GM21390 (cell line): ENCODE results near the gene FOXK1.
"Not testable (repeated sequence)": the region's sequence is repeated elsewhere in the genome, so short reads cannot be mapped to it uniquely, and the experiment has no call there.

Source experiments
- ATAC-seq: cut with Tn5 transposase; IDR thresholded peaks from one replicate; pipeline ENCODE4 v1.9.1; 2021; ENCODE audit not compliant: unreplicated experiment

The FOXK1 gene

DNA sequence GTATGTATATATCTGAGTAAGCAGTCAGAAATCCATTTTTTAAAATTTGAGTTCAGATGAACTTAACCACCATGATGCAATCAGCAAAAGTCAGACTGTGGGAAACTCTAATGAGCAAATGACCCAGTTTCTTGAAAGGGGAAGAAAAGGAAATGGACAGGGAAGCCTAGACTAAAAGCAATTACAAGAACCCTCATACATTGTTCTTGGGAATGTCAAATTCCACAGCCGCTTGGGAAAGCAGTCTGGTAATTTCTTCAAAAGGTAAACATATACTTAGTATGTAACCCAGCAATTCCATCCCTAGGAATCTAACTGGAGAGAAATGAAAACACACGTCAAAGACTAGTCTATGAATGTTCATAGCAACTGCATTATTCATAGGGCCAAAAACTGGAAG is 16.4 kb upstream of the FOXK1 start:
- no peak for ATAC-seq

DNA sequence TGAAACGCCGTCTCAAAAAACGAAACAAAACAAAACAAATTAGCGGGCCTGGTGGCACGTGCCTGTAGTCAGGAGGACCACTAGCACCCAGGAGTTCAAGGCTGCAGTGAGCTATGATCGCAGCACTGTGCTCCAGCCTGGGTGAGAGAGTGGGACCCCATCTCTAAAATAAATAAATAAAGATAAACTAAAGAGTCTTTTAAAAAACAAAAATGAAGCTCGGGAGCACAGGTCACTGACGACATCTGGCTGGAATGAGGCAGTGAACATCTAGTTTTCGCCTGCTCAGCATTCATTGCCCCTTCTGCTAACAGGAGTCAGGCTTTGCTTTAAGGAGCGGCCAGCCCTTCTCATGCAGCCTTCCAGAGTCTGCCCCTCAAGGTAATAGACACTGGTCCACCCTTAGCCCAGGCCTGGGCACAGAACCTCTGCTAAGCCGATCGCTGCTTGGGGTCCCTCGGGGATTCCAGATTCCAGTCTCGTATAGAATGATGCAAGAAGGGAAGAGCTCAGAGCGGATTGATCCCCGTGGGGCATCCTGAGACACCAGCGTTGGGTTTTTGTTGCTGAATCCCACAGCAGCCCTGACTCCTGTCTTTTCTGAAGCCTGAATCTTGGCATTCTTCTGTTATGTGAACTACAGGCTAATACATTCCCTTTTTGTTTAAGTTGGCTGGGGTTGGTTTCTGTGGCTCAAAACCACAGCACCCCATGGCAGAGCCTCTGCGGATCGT is 14.2 kb upstream of the FOXK1 start:
- ATAC-seq = no peak

DNA sequence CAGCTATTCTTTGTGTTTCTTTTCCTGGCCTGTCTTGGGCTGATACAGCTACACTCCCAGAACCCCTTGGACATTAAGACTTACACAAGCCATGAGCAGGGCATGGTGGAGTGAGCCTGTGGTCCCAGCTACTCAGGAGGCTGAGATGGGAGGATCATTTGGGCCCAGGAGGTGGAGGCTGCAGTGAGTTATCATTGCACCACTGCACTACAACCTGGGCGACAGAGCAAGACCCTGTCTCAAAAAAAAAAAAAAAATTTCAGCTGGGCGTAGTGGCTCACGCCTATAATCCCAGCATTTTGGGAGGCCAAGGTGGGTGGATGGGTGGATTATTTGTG is 13.6 kb upstream of the FOXK1 start:
- no peak for ATAC-seq

DNA sequence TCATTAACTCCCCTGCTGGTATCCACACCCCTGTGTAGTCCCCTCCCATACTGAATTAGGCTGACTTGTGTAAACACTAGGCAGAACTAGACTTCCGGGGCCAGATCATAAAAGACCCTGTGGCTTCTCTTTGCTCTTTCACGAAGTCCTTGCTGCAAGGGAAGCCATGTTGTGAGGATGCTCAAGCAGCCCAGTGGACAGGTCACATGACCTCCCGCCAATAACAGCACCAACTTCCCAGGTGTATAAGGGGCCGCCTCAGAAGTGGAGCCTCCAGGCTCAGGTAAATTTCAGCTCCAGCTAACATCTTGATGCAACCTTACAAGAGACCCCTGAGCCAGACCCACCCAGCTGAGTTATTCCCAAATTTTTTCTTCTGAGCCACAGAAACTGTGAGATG is 11.3 kb upstream of the FOXK1 start:
- ATAC-seq = no peak

DNA sequence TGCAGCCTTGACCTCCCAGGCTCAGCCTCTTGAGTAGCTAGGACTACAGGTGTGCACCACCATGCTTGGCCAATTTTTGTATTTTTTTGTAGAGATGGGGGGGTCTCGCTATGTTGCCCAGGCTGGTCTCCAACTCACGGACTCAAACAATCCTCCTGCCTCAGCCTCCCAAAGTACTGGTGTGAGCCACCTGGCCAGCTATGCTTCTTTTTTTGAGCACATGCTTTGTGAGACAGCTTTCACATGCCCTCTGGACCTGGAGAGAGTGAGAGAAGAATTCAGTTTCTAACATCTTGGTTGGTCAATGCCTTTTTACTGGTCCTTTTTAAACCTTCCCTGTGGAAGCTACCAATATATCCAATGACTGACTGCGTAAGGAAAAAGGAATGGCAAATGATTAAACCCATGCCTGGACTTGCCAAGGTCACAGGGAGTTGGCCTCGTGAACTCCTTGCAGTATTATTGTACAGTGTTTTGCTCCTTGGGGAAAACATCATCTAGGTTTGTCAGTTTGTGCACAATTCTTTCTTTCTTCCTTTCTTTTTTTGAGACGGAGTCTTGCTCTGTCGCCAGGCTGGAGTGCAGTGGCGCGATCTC is 6.2 kb upstream of the FOXK1 start:
- ATAC-seq = no peak

DNA sequence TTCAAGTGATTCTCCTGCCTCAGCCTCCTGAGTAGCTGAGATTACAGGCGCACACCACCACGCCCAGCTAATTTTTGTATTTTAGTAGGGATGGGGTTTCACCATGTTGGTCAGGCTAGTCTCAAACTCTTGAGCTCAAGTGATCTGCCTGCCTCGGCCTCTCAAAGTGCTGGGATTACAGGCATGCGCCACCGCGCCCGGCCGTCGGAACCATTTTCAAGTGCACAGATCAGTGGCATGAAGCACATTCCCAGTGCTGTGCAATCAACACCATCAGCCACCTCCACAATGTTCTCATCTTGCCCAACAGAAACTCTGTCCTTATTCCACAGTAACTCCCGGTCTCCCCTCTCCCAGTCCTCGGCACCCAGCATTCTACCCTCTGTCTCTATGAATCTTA is 4.6 kb upstream of the FOXK1 start:
- ATAC-seq = not testable (repeated sequence)

DNA sequence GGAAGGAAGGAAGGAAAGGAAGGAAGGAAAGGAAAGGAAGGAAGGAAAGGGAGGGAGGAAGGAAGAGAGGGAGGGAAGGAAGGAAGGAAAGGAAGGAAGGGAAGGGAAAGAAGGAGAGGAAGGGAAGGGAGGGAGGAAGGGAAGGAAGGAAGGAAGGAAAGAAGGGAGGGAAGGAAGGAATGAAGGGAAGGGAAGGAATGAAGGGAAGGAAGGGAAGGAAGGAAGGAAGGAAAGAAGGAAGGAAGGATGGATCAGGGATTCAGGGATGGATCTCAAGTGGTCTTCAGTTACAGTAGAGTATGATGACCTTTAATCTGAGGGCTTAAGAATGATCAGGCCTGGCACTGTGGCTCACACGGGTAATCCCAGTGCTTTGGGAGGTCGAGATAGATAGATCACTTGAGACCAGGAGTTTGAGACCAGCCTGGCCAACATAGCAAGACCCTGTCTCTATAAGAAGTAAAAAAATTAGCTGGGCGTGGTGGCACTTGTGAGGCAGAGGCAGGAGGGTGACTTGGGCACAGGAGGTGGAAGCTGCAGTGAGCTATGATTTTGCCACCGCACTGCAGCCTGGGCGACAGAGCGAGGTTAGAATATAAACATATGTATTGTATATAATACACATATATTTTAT is 760 bp upstream of the FOXK1 start:
- no peak for ATAC-seq

DNA sequence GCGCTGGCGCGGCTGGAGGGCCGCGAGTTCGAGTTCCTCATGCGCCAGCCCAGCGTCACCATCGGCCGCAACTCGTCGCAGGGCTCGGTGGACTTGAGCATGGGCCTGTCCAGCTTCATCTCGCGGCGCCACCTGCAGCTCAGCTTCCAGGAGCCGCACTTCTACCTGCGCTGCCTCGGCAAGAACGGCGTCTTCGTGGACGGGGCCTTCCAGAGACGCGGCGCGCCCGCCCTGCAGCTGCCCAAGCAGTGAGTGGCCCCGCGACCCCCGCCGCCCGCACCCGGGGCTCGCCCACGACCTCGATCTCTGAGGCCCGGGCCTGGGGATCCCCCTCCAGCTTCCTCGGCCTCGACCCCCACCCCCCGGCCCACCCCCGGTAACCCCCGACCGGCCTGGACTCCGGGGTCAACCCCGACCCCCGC is 537 bp downstream of the FOXK1 start:
- peak; percentile 25 for ATAC-seq

DNA sequence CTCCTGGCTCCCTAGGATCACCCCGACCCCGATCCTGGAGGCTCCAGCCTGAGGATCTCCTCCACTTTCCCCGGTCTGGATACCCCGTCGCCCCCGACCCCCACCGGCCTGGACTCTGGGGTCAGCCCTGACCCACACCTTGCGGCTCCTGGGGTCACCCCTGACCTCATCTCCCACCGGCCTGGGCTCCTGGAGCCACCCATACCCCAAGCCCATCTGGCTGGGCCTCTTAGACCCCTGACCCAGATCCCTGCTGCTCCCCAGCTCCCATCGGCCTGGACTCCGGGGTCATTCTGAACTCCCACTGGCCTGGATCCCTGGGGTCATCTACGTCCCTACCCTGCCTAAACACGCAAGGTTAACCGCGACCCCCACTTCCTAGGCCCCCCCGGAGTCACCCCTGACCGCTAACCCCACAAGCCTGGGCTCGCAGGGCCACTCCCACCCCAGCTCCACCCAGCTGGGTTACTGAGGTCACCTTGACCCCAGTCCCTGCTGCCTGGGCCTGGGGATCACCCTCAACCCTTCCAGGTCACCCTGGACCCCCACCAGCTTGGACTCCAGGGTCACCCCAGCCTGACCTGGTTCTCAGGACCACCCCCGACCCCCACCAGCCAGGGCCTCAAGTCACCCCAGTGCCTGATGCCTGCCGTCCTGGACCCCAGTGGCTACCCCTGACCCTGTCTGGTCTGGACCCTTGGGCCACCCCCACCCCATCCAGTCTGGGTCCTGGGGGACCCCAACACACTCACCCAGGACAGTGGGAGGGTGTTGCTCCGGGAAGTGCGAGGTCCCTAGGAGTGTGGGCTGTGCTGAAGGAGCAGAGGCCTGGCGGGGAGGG is 1.2 kb downstream of the FOXK1 start:
- ATAC-seq = no peak

DNA sequence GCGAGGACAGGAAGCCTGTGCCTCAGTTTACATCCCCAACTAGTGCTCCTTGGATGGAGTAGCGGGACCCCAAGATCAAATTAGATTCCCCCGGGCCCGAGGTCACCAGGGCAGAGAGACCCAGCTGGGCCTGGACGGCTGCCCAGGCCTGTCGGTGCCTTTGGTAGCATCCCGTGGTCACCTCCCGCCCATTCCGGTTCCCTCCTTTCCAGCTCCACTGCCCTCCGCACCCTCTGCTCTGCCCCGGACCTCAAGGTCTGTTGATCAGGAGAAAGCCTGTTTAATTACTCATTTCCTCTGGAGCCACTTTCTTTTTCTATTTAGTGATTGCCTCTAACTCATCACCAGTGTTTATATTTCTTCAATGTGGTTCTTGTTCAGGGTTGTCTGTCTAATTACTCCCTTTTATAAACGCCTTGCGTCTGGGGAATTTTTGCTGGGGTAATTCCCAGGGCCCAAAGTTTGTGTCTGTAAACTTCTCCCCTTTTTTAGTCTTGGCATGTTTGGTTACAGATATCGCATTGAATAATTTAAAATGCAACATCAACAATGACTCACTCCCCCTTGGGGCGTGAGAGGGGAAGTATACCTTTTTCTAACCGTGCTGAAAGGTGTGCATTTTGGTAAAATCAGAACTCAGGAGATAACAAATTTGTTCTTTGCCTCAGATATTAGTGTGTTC is 1.9 kb downstream of the FOXK1 start:
- peak; percentile 32 for ATAC-seq

DNA sequence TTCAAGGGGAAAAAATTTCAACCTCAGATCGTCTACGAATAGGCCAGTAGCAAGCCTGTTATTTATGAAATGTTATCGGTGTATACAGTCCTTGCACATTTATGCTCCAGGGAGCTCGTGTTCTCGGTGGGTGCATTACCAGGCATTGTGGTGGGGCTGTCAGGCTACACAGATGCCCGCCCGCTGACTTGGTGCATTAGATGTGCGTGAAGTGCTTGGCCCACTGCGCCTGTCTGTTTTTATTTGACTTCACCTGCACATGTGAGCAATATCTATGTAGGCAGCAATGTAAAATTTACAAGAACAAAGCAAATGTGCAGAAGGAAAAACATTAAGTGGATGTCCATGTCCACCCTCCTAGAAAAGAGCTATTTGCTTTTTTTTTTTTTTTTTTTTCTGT is 2.8 kb downstream of the FOXK1 start:
- no peak for ATAC-seq

DNA sequence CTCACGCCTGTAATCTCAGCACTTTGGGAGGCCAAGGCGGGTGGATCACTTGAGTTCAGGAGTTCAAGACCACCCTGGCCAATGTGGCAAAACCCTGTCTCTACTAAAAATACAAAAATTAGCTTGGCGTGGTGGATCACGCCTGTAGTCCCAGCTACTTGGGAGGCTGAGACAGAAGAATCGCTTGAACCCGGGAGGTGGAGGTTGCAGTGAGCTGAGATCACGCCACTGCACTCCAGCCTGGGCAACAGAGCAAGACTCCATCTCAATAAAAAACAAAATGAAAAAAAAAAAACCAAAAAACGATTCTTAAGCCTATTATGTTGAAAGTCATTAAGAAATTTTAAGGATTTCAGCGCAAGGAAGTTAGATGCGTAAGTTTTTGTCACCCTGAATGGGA is 3.6 kb downstream of the FOXK1 start:
- not testable (repeated sequence) for ATAC-seq

DNA sequence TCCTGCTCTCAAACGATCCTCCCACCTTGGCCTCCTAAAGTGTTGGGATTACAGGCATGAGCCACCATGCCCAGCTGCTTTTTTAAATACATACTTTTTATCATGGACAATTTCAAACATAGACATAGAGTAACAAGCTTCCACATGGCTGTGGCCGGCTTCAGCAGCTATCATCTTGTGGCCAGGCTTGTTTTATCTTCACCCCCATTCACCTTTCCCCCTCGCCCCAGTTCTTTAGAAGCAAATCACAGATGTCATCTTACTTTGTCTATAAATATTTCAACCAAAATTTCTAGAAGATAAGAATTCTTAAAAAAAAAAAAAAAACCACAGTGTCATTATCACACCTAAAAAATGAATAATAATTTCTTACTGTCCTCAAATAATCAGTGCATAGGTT is 5.9 kb downstream of the FOXK1 start:
- no peak for ATAC-seq

DNA sequence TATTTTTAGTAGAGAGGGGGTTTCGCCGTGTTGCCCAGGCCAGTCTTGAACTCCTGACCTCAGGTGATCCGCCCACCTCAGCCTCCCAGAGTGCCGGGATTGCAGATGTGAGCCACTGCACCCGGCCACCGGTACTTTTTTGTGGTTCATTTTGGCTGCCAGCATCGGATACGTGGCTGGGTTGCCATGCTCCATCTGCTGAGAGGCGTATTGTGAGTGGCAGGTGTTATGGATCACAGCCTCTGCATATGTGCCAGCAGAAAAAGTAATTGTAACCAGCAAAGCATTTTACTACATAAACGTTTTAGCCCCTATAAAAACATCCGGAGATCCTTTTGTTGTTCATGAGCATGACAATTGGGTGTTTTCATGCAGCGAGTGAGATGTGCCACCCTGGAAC is 7.1 kb downstream of the FOXK1 start:
- ATAC-seq = no peak

DNA sequence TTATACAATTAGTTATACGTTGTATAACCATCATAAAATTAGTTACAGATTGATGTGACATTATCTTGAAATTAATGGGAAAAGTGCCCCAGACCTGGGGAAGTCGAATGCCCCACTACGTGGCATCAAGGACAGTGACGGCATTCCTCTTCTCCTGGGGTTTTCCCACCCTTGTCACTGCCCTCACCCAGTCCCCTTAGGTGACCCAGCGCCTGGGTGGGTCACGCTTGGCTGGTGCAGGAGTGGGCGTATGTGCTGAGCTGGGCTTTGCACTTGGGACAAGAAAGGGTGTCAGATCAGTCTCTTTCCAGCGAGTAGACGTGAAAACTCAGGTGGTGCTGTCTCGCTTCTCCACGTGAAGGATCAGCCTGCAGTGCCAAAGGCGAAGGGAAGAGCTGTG is 7.6 kb downstream of the FOXK1 start:
- peak; percentile 43 for ATAC-seq

DNA sequence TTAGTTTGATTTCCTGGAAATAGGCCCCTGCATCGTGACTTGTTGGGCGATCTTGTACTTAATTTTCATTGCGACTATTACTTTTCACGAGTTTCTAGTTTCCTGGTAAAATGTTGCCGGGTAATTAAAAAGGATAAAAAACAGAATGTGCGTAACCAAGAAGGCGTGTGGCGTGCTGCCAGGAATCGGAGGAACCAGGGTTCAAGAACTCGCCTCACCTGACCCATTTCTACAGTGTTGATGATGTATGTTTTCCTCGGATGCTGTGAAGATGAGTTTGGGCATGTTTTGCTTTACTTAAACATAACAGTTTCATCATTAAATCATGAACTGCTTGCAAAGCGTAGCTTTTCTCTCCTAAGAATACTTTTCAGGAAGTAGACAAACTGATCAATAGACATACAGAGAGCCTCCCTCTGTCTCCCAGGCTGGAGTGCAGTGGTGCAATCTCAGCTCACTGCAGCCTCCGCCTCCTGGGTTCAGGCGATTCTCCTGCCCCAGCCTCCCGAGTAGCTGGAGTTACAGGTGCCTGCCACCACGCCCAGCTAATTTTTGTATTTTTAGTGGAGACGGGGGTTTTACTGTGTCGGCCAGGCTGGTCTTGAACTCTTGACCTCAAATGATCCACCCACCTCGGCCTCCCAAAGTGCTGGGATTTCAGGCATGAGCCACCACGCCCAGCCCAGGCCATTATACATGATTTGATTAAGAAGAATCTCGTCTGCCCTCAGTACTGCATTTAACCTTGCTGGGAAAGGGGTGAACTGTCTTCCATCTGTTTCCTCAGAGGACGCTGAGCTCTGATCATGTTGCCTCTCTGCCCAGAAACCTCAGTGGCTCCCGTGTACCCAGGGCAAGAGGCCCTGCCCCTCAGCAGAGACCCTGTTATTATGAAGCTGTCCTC is 9.1 kb downstream of the FOXK1 start:
- ATAC-seq = no peak

DNA sequence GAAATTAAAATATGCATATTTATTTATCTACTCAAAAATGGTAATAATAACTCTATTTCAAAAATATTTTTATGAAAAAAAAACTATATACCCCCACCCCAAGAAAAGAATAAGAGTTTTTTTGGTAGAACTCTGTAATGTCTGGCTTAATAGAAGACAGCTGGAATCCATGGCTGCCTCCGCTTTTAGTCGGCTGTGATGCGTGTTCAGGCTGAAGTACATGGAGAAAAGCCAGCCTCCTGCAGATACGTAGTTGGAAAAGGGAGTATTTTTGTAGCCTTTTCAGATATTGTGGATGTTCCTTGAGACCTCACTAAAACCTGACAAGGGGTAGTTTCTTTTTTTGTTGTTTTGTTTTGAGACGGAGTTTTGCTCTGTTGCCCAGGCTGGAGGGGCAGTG is 10.0 kb downstream of the FOXK1 start:
- no peak for ATAC-seq

DNA sequence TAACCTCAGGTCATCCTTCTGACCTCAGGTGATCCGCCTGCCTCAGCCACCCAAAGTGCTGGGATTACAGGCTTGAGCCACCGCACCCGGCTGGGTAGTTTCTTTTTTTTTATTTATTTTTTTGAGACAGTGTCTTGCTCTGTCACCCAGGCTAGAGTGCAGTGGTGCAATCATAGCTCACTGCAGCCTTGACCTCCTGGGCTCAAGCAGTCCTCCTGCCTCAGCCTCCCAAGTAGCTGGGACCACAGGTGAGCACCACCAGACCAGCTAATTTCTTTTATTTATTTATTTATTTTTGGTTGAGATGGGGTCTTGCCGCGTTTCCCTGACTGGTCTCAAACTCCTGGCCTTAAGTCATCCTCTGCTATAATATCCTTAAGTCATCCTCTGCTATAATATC is 10.5 kb downstream of the FOXK1 start:
- not testable (repeated sequence) for ATAC-seq

DNA sequence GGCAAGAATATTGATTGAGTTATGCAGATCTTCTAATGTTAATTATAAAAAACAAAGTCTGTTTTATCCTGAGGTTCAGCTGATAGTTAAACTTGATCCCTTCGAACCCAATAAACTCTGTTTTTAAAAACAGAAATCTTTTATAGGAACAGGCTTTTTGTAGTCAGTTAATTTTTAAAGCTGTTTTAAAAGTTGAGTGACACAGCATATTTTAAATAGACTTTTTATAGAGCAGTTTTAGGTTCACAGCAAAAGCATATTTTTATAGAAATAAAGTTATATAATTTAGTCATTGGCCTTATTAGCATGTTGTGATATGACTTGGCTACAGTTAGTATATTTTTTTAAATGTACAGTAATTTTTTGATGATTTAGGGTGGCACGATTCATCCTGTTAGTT is 11.1 kb downstream of the FOXK1 start:
- ATAC-seq = no peak

DNA sequence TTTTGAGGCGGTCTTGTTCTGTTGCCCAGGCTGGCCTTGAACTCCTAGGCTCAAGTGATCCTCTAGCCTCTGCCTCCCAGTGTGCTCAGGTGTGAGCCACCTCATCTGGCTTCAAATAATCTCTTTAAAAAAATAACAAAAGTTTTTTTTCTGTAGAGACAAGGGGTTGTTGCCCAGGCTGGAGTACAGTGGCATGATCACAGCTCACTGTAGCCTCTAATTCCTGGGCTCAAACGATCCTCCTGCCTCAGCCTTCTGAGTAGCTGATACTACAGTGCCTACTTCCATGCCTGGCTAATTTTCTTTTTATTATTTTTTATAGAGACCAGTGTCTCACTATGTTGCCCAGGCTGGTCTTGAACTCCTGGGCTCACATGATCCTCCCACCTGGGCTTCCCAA is 11.7 kb downstream of the FOXK1 start:
- no peak for ATAC-seq
